ENCODE results near the gene VAPA. TPM values are rescaled to one million over a fixed set of nuclear protein-coding genes. Genes with fewer than 3 reads are reported as not detected.

VAPA gene
- total and polyA plus RNA-seq, 2 donors (not counting 3 experiments of a cell fraction or from before 2014, with no cell fraction given): 105 to 163 TPM

- Histone ChIP-seq H3K4me3 (replicated peaks in 1 of 3; ENCODE audit: insufficient read depth in 1 of 3, low read depth in 1 of 3, low read length in 3 of 3) (no peak overlapping the region), H3K79me2 (ENCODE audit: control insufficient read depth, insufficient read depth, low read length) (no peaks in the 10 kb centered on the region), H3K27ac (ENCODE audit: insufficient read depth, low read depth, low read length) (no peak overlapping the region), H3K27me3 (ENCODE audit: control insufficient read depth in 2 of 2, insufficient read depth in 2 of 2, low read length in 2 of 2) (no peaks in the 10 kb centered on the region), H4K20me1 (replicated peaks; ENCODE audit: control insufficient read depth, extremely low read depth, insufficient read depth, low read length) (no peaks in the 10 kb centered on the region), H3K9me1 (replicated peaks; ENCODE audit: control insufficient read depth, extremely low read depth, insufficient read depth, low read length) (no peaks in the 10 kb centered on the region), H3K4me2 (ENCODE audit: insufficient read depth, low read length) (no peak overlapping the region), H3K36me3 (ENCODE audit: control insufficient read depth in 2 of 2, extremely low read depth in 1 of 2, insufficient read depth in 2 of 2, low read length in 2 of 2) (no peaks in the 10 kb centered on the region), H3K9ac (replicated peaks; ENCODE audit: extremely low read depth, insufficient read depth, low read length) (no peak overlapping the region), H3K4me1 (ENCODE audit: control insufficient read depth, extremely low read depth, insufficient read depth, low read length) (no peaks in the 10 kb centered on the region), H3K9me3 (replicated peaks; ENCODE audit: control insufficient read depth, insufficient read depth, low read length) (no peaks in the 10 kb centered on the region), H2AFZ (ENCODE audit: low read depth, low read length) (no peak overlapping the region)
- no TSS peak for BruUV-seq (replicated peaks)
- intact Hi-C loops (cut with micrococcal nuclease) (no loop called here), dilution Hi-C loops (cut with MboI; ENCODE audit: extremely low pct_ligation_motif_present, low sequenced_read_pairs) (no loop called here)
- POLR2A ChIA-PET: no interaction called here
- CTCF ChIA-PET: interaction anchor here (1.5 kb wide), 1 partner anchor 13 kb away, joined by 3 read pairs; no protein-coding TSS in a partner anchor
- DNase-seq (ENCODE audit: low read depth, low spot score) (no peak), FAIRE-seq (no peak)
- TF ChIP-seq POLR2A (IDR thresholded peaks at IDR 0.05; ENCODE audit: low read depth, low read length): no peak
- no peak for TF ChIP-seq EZH2 (IDR thresholded peaks at IDR 0.05; ENCODE audit: borderline replicate concordance, low read depth, low read length, severe bottlenecking)
- TF ChIP-seq FOS (IDR thresholded peaks at IDR 0.05; ENCODE audit: borderline replicate concordance, insufficient read depth, low read length): no peak
- no peak for TF ChIP-seq POLR2AphosphoS5 (IDR thresholded peaks at IDR 0.05; ENCODE audit: insufficient read depth, low read depth, low read length)
- no peak for TF ChIP-seq CTCF (IDR thresholded peaks at IDR 0.05; ENCODE audit: extremely low read depth in 1 of 2, insufficient read depth in 1 of 2, low read depth in 1 of 2, low read length in 2 of 2)
- no peak for TF ChIP-seq MYC (IDR thresholded peaks at IDR 0.05; ENCODE audit: low read depth, low read length)
- TF ChIP-seq JUN (IDR thresholded peaks at IDR 0.05; ENCODE audit: borderline replicate concordance, insufficient read depth, insufficient read length, low read depth): no peak
- no peak for TF ChIP-seq GATA2 (IDR thresholded peaks at IDR 0.05; ENCODE audit: insufficient read depth, insufficient read length, low read depth, low read length)
- TF ChIP-seq, protein P1, sequence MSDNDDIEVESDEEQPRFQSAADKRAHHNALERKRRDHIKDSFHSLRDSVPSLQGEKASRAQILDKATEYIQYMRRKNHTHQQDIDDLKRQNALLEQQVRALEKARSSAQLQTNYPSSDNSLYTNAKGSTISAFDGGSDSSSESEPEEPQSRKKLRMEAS (IDR thresholded peaks at IDR 0.05; ENCODE audit: insufficient read depth, insufficient read length): no peak
Observed at GRCh38 chr18:9886005-9886348, 27.8 kb upstream of the VAPA start.
